Right atrium auricular region (tissue), 2 donors: ENCODE data around the gene MTCL3.

Source experiments
- DNase-seq: peaks from one replicate; pipeline ENCODE4 v3.0.0-alpha.2; 2019; ENCODE audit warnings: low spot score
- H3K27ac ChIP-seq, 2 donors: fragments of 200-600 bp; sonication (generic); 1 replicate in 1 of 2; 2 replicates in 1 of 2; pipeline ENCODE4 v1.5.1; 2016 to 2019
- H3K27me3 ChIP-seq, 2 donors: fragments of 200-600 bp; sonication (generic); one replicate each; pipeline versions ENCODE4 v1.5.1 to v1.6.0; 2017 to 2019
- H3K36me3 ChIP-seq: fragments of 200-600 bp; sonication (generic); one replicate; pipeline ENCODE4 v1.5.1; 2016
- H3K4me1 ChIP-seq, 2 donors: fragments of 200-600 bp; sonication (generic); one replicate each; pipeline versions ENCODE4 v1.5.1 to v1.6.0; 2017 to 2019
- H3K4me3 ChIP-seq, 2 donors: fragments of 200-600 bp; sonication (generic); 1 replicate in 1 of 2; 2 replicates in 1 of 2; pipeline ENCODE4 v1.5.1; 2017 to 2019; ENCODE audit warnings: mild to moderate bottlenecking in 1 of 2, moderate library complexity in 1 of 2
- H3K9me3 ChIP-seq, 2 donors: fragments of 200-600 bp; sonication (generic); one replicate each; pipeline ENCODE4 v1.5.1; 2019
- CTCF ChIP-seq, 2 donors: fragments of 200-600 bp; sonication (generic); IDR thresholded peaks; one replicate each; pipeline ENCODE4 v1.5.1; 2019; ENCODE audit warnings: antibody characterized with exemption in 2 of 2

Gene MTCL3

GRCh38 chr6:127452803-127453202 is 66.3 kb downstream of the MTCL3 start:
- DNase-seq, result no peak
- no peaks in the 10 kb centered on the region for H3K27me3 ChIP-seq
- H3K4me3 ChIP-seq, result no peak overlapping the region
- peaks cover 0 to 5% of the 10 kb centered on the region in 2 donors for H3K4me1 ChIP-seq
- no peak for TF ChIP-seq CTCF (IDR thresholded peaks at IDR 0.05)
- no peak overlapping the region for H3K27ac ChIP-seq
- H3K36me3 ChIP-seq, result peaks cover 4% of the 10 kb centered on the region
- no peaks in the 10 kb centered on the region for H3K9me3 ChIP-seq

GRCh38 chr6:127451388-127451787 is 67.7 kb downstream of the MTCL3 start:
- no peak for TF ChIP-seq CTCF (IDR thresholded peaks at IDR 0.05)
- Histone ChIP-seq H3K27ac (no peak overlapping the region), H3K36me3 (peaks cover 4% of the 10 kb centered on the region), H3K4me1 (peaks cover 0 to under 1% of the 10 kb centered on the region in 2 donors), H3K9me3 (no peaks in the 10 kb centered on the region), H3K27me3 (no peaks in the 10 kb centered on the region), H3K4me3 (no peak overlapping the region)
- DNase-seq, result no peak

- TF ChIP-seq CTCF (IDR thresholded peaks at IDR 0.05), result no peak
- H3K9me3 ChIP-seq, result no peaks in the 10 kb centered on the region
- no peak overlapping the region for H3K4me3 ChIP-seq
- H3K27ac ChIP-seq, result no peak overlapping the region
- no peaks in the 10 kb centered on the region for H3K27me3 ChIP-seq
- peaks cover 4% of the 10 kb centered on the region for H3K36me3 ChIP-seq
- DNase-seq, result no peak
- no peaks in the 10 kb centered on the region for H3K4me1 ChIP-seq
Measured at GRCh38 chr6:127447780-127448179, 71.4 kb downstream of the MTCL3 start.

- Histone ChIP-seq H3K4me3 (no peak overlapping the region), H3K4me1 (no peaks in the 10 kb centered on the region), H3K27ac (no peak overlapping the region), H3K36me3 (peaks cover 4% of the 10 kb centered on the region), H3K27me3 (no peaks in the 10 kb centered on the region), H3K9me3 (no peaks in the 10 kb centered on the region)
- no peak for DNase-seq
- no peak for TF ChIP-seq CTCF (IDR thresholded peaks at IDR 0.05)
Measured at GRCh38 chr6:127446356-127446755, 72.8 kb downstream of the MTCL3 start.

GRCh38 chr6:127441881-127442280 is 77.3 kb downstream of the MTCL3 start:
- H3K27ac ChIP-seq, result no peak overlapping the region
- no peaks in the 10 kb centered on the region for H3K27me3 ChIP-seq
- H3K4me3 ChIP-seq, result no peak overlapping the region
- no peaks in the 10 kb centered on the region for H3K9me3 ChIP-seq
- peaks cover 0 to 1% of the 10 kb centered on the region in 2 donors for H3K4me1 ChIP-seq
- TF ChIP-seq CTCF (IDR thresholded peaks at IDR 0.05), result no peak
- no peaks in the 10 kb centered on the region for H3K36me3 ChIP-seq
- DNase-seq, result no peak

GRCh38 chr6:127439718-127440117 is 79.4 kb downstream of the MTCL3 start:
- no peak overlapping the region for H3K27ac ChIP-seq
- no peaks in the 10 kb centered on the region for H3K27me3 ChIP-seq
- TF ChIP-seq CTCF (IDR thresholded peaks at IDR 0.05), result no peak
- no peaks in the 10 kb centered on the region for H3K36me3 ChIP-seq
- peaks cover 0 to 4% of the 10 kb centered on the region in 2 donors for H3K4me1 ChIP-seq
- no peak overlapping the region for H3K4me3 ChIP-seq
- no peaks in the 10 kb centered on the region for H3K9me3 ChIP-seq
- no peak for DNase-seq
